GM13977 (cell line): Measurements from ENCODE around the gene CGB5.
"Not testable (repeated sequence)": the region's sequence is repeated elsewhere in the genome, so short reads cannot be mapped to it uniquely, and the experiment has no call there.

Experiments used
- DNase-seq: peaks from one replicate; pipeline ENCODE4 v3.0.0; 2012; ENCODE audit warnings: low spot score
- CTCF ChIP-seq: IDR thresholded peaks from 2 replicates; pipeline ENCODE4 v1.5.1; 2012; ENCODE audit warnings: mild to moderate bottlenecking, control low read depth; ENCODE audit not compliant: insufficient read depth; ENCODE audit errors: extremely low read depth, missing control alignments
- in situ Hi-C: fragments of 300-500 bp; cut with MboI; formaldehyde crosslinking; loops from one replicate; pipeline ENCODE4 v1.12.0; 2022; ENCODE audit warnings: low sequenced_read_pairs, low pct_unique_long_range_greater_than_20kb, mixed read lengths, inconsistent platforms; ENCODE audit not compliant: unreplicated experiment

CGB5 gene

GRCh38 chr19:49017041-49017665, 26.5 kb upstream of the CGB5 start, which contains the start of gene LHB:
LHB (minus strand) TSS chr19:49017091; CDS start chr19:49017081, 10 bp downstream.
- no peak for TF ChIP-seq CTCF
- no peak for DNase-seq
- in situ Hi-C loops = no loop called here

GRCh38 chr19:49017666-49018351, 25.8 kb upstream of the CGB5 start:
- peak; percentile 89 for DNase-seq
- peak; percentile 57 for TF ChIP-seq CTCF
- in situ Hi-C loops = no loop called here

GRCh38 chr19:49018388-49019241, 25.0 kb upstream of the CGB5 start:
- DNase-seq = peak; percentile 53
- in situ Hi-C loops = not testable (repeated sequence)

GRCh38 chr19:49019242-49019932, 24.3 kb upstream of the CGB5 start:
- peak; percentile 85 for DNase-seq
- in situ Hi-C loops = no loop called here
- peak; percentile 21 for TF ChIP-seq CTCF

GRCh38 chr19:49020342-49020741, 23.3 kb upstream of the CGB5 start:
- in situ Hi-C loops = no loop called here
- DNase-seq = no peak
- no peak for TF ChIP-seq CTCF

- DNase-seq = peak; percentile 54
- in situ Hi-C loops = no loop called here
- TF ChIP-seq CTCF = no peak
Measured at GRCh38 chr19:49020931-49021895, 22.4 kb upstream of the CGB5 start.
